ENCODE results near the gene KLF15.

KLF15 gene

DNA sequence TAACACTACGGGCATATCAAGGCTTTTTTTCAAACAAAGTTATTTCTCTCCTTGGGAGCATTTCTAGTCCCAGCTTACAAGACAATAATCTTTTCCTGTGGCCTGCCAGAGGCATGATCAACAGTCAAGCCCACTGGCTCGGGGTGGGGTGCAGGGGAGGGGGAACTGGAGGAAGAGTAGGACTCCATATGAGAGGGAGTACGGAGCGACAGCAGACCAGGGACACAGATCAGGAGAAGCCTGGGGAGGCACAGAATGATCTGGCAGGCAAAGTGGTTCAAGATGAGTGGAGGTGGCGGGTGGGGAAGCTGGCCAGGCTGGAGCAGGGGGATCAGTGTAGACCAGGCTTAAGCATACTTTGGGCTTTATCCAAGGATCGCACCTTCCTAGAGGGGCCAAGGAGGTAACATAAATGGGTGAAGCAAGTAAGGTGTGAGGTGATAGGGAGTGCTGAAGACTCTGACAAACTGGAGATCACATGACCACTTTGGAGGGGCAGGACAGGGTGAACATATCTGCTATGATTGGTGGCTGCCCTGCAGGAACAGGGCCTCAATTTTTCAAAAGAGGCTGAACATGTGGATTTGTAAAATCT lies 37.4 kb downstream of the KLF15 start:
- DNase-seq, result no peak

DNA sequence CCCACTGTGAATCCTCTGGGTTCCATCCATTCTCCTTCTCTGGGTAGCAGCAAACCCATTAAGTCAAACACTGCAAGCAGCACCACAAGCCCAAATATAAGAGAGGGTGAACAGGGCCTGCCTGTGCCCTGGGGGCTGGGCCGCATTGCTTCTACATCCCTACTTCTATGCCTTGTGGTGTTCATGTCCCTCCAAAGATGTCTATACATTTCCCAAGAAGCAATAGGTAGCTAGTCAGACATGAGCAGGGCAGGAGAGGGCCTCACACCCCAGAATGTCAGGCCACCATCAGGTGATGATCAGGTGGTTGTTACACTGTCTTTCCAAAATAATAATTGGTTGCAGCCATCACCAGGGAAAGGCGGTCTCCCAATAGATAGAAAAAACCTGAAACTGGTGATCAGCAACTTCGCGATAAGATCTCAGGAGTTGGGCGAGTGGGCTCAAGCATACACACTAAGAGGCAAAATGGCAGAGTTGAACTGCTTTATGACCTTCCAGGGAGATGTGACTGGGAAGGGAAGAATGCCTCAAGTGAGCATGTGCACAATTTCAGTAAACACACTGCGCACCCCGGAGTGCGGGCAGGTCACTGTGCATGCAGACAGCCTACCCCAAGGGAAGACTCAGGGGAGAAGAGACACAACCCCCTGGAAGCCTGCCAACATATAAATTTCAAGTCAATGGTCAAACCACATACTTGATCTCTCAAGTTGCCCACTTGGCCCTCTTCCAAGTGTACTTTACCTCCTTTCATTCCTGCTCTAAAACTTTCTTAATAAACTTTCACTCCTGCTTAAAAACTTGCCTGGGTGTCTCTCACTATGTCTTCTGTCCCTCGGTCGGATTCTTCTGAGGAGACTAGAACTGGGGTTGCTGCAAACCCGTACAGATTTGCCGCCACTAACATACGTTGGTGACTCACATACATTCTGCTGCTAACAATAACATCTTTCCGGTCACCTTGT lies 39.9 kb downstream of the KLF15 start:
- DNase-seq, result no peak

DNA sequence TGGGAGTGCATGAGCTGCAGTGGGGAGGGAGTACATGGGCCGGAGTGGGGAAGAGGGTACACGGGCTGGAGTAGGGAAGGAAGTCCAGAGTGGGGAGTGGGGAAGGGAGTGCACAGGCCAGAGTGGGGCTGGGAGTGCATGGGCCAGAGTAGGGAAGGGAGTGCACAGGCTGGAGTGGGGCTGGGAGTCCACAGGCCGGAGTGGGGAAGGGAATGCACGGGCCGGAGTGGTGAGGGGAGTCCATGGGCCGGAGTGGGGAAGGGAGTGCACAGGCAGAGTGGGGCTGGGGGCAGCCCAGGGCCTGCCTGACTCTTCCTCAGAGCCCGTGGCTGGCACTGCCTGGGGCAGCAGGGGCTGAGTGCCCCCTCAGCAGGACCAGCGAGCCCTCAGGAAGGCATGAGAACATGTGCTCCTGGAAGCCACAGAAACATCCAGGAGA lies 40.7 kb downstream of the KLF15 start:
- no peak for DNase-seq

DNA sequence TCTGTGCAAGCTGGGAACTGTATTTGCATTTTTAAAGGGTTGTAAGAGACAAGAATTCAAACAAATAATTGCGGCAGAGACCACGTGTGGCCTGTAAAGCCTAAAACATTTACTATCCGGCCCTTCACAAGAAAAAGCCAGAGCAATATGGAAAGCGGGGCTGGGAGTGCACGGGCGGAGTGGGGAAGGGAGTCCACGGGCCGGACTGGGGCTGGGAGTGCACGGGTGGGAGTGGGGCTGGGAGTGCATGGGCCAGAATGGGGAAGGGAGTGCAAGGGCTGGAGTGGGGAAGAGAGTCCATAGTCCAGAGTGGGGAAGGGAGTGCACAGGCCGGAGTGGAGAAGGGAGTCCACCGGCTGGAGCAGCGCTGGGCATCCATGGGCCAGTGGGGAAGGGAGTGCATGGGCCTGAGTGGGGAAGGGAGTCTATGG lies 41.2 kb downstream of the KLF15 start:
- DNase-seq, result no peak

DNA sequence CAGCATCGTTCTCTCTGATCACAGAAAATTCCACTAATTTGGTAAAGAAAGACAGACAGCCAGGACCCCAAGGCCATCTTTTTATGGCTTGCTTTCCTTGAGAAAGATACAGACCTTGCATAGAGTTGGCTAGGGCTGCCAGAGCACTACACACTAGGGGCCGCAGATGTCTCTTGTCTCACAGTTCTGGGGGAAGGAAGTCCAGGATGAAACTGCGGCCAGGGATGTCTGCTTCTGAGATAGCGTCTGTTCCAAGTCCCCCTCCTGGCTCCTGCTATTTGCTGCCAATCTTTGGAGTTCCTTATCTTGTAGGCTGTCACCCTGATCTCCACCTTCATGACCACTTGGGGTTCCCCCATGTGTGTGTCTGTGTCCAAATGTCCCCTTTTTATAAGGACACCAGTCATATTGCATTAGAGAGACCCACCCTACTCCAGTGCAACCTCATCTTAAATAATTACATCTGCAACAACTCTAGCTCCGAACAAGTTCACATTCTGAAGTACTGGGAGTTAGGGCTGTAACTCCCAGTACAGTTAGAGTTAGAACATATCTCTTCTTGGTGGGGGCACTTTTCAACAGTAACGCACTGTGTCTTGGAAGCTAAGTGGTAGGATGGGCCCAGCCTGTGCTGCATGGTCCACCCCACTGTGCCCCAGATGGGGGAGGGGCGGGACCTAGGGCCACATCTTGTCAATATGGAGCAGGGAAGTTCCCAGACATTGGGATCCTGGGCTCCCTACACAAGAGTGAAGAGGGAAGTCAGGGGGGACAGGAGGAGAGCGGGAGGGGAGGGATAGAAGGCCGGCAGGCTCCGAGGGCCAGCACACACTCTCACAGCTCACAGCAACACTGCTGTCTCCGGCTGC lies 42.2 kb downstream of the KLF15 start:
- no peak for DNase-seq

DNA sequence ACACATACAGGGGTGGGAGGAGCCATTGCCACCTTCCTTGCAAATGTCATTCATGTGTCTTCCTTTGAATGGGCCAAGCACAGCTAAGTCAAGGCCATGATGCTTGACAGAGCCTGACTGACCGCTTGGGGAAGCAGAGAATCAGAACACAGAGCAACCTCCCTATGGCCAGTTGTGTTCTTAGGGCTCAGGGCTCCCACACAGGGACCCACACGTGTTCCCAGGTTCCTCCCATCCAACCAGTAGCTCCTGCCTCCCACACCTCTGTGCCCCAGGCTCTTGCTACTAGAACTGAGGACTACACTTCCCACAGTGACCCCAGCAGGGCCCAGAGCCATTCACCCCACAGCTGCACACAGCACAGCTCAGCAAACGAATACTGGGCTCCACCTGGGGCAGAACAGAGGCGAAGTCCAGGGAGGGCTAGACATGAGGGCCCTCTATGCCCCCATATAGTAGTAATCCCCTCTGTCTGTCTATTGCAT lies 42.9 kb downstream of the KLF15 start:
- no peak for DNase-seq

DNA sequence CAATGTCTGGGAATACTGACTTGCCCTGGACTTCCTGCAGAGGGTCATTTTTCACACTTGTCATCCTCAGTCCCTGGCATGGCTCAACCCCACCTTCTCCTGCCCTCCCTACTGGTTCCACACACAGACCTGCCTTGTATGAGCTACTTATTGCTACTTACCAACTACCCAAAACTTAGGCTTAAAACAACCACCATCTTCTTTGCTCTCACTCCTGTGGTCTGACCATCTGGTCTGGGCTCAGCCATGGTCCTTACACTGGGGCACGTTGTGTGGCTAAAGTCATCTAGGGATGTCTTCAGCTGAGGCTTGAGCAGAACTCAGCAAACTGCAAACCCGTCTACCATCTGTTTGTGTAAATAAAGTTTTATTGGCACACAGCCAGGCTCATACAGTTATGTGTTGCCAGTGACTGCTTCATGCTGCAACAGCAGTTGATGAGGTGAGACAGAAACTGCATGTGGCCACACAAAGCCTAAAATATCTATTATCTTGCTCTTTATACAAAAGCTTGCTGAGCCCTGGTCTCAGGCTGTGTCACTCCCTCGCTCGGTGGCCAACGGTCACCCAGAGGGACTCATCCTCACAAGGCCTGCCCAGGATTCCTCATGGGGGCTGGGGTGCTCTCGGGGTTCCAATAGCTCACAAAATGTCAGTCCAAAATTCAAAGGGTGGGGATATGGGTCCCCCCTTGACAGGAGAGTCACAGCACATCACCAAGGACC lies 43.5 kb downstream of the KLF15 start:
- no peak for DNase-seq

DNA sequence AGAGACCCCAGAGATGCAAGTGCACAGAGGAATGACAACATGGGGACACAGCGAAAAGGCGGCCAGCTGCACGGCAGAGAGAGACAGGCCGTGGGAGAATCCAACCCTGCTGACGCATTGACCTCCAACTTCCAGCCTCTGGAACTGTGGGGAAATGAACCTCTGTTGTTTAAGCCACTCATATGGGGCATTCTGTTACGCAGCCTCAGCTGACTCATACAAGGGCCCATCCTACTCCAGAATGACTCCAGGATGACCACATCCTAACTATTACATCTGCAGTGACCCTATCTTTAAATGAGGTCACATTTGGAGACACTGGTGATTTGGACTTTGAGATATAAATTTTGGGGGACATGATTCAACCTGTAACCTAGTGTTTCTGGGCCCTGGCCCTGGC lies 44.0 kb downstream of the KLF15 start:
- DNase-seq, result no peak

DNA sequence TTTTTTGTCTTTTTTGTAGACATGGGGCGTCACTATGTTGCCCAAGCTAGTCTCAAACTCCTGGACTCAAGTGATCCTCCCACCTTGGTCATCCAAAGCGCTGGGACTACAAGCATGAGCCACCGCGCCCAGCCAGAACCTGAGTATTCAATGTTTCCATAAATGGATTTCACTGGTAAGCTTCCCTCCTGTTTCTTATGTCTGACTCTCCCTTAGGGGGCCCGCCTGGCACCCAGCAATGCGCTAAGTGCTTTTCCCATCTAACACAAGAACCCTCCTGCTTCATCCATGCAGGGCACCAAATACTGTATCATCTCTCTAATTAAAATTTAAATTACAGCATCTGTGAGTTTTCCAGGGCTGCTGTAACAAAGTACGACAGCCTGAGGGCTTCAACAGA lies 44.9 kb downstream of the KLF15 start:
- no peak for DNase-seq

DNA sequence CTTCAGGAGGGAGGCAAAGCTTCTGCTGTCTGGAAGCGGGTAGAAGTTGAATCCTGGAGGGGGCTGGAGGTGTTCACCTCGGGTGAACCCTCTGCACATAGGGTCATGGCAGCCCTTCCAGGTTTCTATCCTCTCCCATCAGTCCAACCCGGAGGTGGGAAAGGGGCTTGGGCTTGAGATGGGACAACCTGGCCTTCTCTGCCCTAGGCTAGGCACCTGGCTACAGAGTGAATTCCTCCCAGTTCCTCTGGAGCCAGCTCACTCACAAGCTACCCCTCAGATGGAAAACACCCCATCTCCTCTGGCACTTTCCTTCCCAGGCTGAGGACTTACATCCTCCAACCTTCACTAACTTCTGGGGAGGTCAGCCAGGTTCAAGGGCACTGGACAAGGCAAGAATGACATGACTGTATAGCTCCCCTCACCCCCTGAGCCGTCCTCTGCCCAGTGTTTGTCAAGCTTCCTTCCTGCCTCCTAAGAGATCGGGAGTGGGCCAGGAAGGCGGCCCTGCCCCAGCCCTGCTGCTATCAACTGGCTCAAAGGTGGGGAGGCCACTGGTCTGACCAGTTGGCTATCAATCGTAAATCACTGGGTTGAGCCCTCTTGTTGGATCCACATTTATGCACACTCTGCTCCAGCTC lies 45.8 kb downstream of the KLF15 start:
- no peak for DNase-seq

DNA sequence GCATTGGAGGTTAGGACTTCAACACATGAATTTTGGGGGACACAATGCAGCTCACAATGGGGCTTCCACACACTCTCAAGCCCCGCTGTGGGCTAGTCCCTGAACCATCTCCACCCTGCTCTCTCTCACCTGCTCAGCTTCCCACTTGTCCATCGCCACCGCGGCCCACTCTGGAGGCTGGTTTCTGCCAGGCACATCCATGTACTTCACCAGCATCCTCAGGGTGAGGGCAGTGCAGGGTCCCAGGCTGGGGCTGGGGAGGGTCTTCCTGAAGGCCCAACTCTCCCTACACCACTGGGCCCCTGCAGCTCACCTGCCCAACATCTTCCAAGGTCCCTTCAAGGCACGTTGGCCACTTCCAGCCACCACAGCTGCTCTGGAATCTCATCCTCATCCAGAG lies 46.4 kb downstream of the KLF15 start:
- no peak for DNase-seq

DNA sequence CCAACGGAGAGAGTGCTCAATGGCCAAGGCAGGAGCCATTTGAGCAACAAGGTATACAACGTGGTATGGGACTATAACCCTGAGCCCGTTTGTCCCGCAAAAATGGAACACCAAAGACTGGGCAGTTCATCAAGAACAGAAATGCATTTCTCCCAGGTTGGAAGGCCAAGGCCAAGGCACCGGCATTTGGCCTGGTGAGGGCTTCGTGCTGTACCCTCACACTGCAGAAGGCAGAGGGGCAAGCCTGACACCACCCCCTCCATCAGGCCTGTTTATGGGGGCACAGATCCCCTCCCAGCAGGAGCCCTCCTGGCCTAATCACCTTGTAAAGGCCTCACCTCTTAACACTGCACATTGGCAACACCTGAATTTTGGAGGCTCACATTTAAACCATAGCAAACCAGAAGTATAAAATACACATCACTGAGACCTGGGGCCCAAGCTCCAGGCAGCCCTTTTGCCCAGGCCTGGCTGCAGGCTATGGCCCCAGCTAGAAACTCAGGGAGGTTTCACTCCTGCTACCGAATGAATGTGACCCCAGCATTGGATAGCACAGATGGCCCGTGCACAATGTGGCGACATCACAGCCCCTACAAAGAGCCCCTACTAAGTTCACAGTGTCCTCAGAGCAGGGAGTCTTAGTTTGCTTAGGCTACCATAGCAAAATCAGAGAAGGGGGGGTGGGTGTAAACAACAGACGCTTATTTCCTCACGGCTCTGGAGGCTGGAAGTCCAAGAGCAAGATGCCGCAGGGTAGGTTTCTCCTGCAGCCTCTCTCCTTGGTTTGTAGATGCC lies 47.1 kb downstream of the KLF15 start:
- DNase-seq, result no peak

DNA sequence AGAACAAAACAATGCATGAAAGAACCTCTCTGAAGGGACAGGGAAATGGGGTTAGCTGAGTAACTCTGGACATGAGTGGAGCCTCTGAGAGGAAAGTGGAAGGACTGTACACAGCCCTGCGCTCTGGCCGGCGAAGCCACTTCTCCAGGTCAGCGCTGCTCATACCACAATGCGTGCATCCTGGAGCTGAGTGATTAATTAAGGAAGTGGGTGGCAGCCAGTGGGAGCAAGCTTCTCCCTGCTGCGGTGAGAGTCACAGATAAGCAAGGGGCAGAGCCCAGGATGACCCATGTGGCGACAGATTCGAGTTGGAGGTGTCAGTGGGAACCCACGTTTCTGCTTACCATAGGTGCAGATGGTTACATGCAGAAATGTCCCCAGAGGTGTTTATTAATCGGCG lies 48.0 kb downstream of the KLF15 start:
- no peak for DNase-seq

DNA sequence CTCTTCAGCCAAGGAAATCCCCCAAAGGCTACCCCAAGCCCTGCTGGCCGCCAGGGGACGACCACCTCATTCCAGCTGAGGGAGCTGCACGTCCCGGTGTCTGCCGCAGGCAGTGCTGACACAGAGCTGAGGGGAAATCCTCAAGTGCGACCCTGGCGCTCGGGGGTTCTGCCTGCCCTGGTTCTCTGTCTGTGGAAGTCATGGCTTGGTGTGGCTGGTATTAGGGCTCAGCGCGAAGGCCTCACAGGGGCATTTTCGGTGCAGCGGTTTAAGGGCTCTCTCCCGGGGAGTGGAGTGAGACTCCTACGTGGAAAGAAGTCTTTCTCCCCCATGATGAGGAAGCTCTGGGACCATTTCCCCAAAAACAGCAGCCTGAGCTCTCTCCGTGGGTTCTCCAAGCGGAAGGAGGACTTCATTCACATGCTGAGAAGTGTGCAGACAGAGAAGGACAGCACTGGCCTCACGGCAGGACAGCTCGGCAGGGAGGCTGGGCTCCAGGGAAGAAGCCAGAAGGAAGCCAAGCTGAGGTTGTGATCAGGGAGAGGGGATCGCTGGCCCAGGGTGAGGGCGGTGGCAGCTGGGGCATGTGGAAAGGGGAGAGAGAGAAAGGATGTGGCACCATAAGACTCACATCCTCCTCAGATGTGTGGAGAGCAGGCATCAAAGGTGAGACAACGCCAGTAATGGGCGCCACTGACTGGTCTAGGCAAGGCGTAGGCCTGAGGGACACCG lies 48.6 kb downstream of the KLF15 start:
- DNase-seq, result no peak

DNA sequence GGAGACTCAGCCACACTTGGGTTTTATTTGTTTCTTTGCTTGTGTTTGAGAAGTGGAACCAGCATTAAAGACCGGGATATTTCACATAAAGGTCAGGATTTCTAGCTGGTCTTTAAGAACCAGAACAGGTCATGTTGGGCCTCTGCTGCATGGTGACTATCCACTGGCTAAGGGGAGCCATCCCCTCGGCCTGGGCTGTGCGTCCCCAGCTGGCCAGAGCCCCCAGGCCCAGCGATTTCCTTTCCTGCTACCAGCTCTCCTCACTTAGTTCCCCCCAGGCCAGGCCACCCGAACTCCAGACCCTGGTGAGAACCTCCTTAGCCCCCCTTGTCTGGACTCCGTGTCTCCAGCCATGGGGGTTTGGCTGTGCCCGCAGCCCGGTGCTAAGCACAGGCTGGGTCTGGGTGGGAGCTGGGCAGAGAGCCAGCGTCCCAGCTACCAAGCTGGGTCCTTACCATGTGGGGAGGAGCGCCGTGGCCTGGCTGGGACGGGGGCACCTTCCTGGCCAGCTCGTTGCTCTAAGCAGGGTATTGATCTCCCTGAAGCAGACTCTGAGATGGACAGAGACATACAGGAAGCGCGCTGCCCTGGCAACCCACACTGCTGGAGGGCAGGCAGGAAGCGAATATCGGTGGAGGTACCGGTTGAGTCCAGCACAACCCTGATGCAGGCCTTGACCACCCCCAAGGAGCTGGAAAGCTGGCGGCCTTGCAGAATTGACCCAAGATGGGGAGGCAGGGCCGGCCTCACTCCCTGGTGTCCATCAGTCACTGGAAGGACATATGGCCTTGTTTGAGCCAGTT lies 49.4 kb downstream of the KLF15 start:
- DNase-seq, result no peak

DNA sequence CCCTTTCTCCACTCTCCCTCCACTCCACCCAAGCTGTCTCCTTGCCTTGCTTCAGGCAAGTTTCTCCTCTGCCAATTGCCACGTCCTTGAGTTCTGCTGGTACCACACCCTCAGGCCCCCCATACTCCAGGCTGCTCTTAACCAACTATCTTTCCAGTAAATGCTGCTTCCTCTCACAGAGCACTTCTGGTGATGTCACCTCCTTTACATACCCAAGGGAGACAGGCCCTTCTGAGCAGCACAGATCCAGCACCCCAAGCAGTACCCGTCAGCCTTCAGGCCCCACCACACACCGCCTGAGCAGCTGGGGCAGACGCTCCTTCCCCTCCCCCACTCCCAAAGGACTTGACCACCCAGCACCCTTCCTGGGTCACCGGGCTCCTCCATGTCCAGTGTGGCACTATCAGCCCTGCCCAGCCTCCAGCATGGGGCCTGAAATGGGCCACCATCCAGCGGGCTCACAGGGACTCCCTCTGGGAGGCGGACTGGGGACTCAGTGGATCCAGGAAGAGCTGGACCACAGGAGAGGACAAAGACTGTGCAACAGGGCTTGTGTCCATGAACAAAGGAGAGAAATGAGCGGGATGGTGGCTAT lies 50.2 kb downstream of the KLF15 start:
- no peak for DNase-seq

DNA sequence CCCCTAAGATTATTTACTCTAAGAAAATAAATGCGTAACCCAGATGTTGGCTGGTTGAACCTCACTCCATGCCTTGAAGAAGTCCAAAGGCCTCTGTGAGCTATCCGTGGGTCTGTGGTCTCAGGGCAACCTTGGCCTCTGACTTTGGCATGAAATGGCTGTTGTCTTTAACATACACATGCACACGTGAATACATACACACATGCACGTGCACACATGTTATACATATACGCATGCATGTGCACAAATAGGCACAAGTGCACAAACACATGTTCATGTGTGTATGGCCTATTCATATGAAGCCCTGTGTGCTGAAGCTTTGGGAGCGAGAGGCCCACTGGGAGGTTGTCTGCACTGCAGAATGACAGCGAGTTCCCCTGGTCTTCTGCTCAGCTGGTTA lies 50.8 kb downstream of the KLF15 start:
- DNase-seq, result no peak

DNA sequence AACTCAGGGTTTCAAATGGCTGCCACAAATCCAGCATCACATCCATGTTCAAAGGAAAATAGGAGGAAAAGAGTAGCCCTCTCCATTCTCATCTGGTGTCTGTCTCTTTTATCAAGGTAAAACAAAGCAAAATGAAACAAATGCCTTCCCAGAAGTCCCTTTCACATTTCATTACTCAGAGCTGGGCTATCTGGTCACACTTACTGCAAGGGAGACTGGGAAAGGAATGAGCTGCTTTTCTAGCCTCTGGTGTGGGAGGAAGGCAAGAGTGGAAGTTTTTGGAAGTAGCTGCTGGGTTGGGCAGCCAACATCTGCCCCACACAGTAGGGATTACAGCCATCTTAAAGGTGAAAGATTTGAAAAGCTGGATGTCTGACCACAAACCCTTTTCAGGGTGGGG lies 51.8 kb downstream of the KLF15 start:
- DNase-seq, result no peak

DNA sequence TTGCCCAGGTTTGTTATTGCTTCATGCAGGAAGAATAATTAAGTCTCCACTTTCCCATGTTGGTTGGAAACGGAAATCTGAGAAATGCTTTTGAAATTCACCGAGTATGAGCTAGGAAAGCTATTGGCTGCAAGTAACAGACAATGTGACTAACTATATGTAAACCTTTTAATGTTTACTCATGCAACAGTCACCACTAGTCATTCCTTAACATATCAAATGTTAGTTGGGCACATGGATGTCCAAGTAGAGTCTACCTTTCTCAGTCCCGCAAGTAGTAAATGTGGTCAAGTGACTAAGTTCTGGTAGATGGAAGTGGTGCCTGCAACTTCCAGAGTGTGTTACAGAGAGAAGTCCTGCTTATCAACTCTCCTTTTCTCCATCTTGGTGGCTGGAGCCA lies 52.5 kb downstream of the KLF15 start:
- no peak for DNase-seq
